ENCODE data around the gene FRAS1. TPM values are rescaled to one million over a fixed set of nuclear protein-coding genes. Genes with fewer than 3 reads are reported as not detected.
"Not testable (repeated sequence)": the region's sequence is repeated elsewhere in the genome, so short reads cannot be mapped to it uniquely, and the experiment has no call there.

Gene FRAS1
- total RNA-seq, 1 donor from 2014 or later: 2.5 TPM

GRCh38 chr4:78325271-78326157, 268.4 kb downstream of the FRAS1 start:
- ATAC-seq (ENCODE audit: poor library complexity) (no peak), DNase-seq (no peak)
- intact Hi-C loops (cut with DNase I): no loop called here

GRCh38 chr4:78328591-78328990, 271.5 kb downstream of the FRAS1 start:
- intact Hi-C loops (cut with DNase I); ATAC-seq (ENCODE audit: poor library complexity); DNase-seq: not testable (repeated sequence)

- ATAC-seq (ENCODE audit: poor library complexity): no peak
- intact Hi-C loops (cut with DNase I): no loop called here
Observed at GRCh38 chr4:78331186-78331585, 274.1 kb downstream of the FRAS1 start.

GRCh38 chr4:78331965-78332364, 274.8 kb downstream of the FRAS1 start:
- intact Hi-C loops (cut with DNase I): no loop called here
- no peak for ATAC-seq (ENCODE audit: poor library complexity)
- no peak for DNase-seq

More at GRCh38 chr4:78331186-78331585, 274.1 kb downstream of the FRAS1 start:
- no peak for DNase-seq

GRCh38 chr4:78332976-78333375, 275.9 kb downstream of the FRAS1 start:
- ATAC-seq (ENCODE audit: poor library complexity): no peak
- DNase-seq: no peak
- intact Hi-C loops (cut with DNase I): no loop called here

GRCh38 chr4:78336093-78336943, 279.2 kb downstream of the FRAS1 start:
- DNase-seq: no peak
- ATAC-seq (ENCODE audit: poor library complexity): no peak

GRCh38 chr4:78337244-78338020, 280.3 kb downstream of the FRAS1 start:
- DNase-seq: no peak
- intact Hi-C loops (cut with DNase I): no loop called here
- no peak for ATAC-seq (ENCODE audit: poor library complexity)

More at GRCh38 chr4:78336093-78336943, 279.2 kb downstream of the FRAS1 start:
- intact Hi-C loops (cut with DNase I): no loop called here

GRCh38 chr4:78342125-78342524, 285.0 kb downstream of the FRAS1 start:
- DNase-seq (no peak), ATAC-seq (ENCODE audit: poor library complexity) (no peak)
- intact Hi-C loops (cut with DNase I): no loop called here

- ATAC-seq (ENCODE audit: poor library complexity) (no peak), DNase-seq (no peak)
- intact Hi-C loops (cut with DNase I): no loop called here
Observed at GRCh38 chr4:78343682-78344081, 286.6 kb downstream of the FRAS1 start.

- ATAC-seq (ENCODE audit: poor library complexity) (no peak), DNase-seq (no peak)
- intact Hi-C loops (cut with DNase I): no loop called here
Observed at GRCh38 chr4:78345237-78345636, 288.1 kb downstream of the FRAS1 start.

GRCh38 chr4:78346222-78346621, 289.1 kb downstream of the FRAS1 start:
- intact Hi-C loops (cut with DNase I): no loop called here
- no peak for ATAC-seq (ENCODE audit: poor library complexity)
- DNase-seq: no peak

GRCh38 chr4:78347527-78347926, 290.4 kb downstream of the FRAS1 start:
- intact Hi-C loops (cut with DNase I): no loop called here

GRCh38 chr4:78353921-78354320, 296.8 kb downstream of the FRAS1 start:
- no peak for ATAC-seq (ENCODE audit: poor library complexity)
- DNase-seq: no peak
- intact Hi-C loops (cut with DNase I): no loop called here

More at GRCh38 chr4:78347527-78347926, 290.4 kb downstream of the FRAS1 start:
- ATAC-seq (ENCODE audit: poor library complexity): no peak
- DNase-seq: no peak

- no peak for ATAC-seq (ENCODE audit: poor library complexity)
- no peak for DNase-seq
- intact Hi-C loops (cut with DNase I): no loop called here
Observed at GRCh38 chr4:78354782-78355181, 297.7 kb downstream of the FRAS1 start.

GRCh38 chr4:78355306-78355705, 298.2 kb downstream of the FRAS1 start:
- no peak for ATAC-seq (ENCODE audit: poor library complexity)
- intact Hi-C loops (cut with DNase I): no loop called here
- no peak for DNase-seq

- DNase-seq: no peak
- intact Hi-C loops (cut with DNase I): no loop called here
- ATAC-seq (ENCODE audit: poor library complexity): no peak
Observed at GRCh38 chr4:78356251-78356786, 299.2 kb downstream of the FRAS1 start.

- no peak for ATAC-seq (ENCODE audit: poor library complexity)
- intact Hi-C loops (cut with DNase I): no loop called here
- no peak for DNase-seq
Observed at GRCh38 chr4:78357122-78357521, 300.0 kb downstream of the FRAS1 start.

GRCh38 chr4:78360466-78360865, 303.3 kb downstream of the FRAS1 start:
- DNase-seq (no peak), ATAC-seq (ENCODE audit: poor library complexity) (no peak)
- intact Hi-C loops (cut with DNase I): no loop called here

Data from Right ventricle myocardium superior (tissue), 1 donor.